ENCODE results near the gene SYPL2. TPM values are rescaled to one million over a fixed set of nuclear protein-coding genes. Genes with fewer than 3 reads are reported as not detected.

Gene SYPL2
- polyA plus RNA-seq, 6 donors from 2014 or later: not detected

GRCh38 chr1:109488201-109488600, 21.9 kb downstream of the SYPL2 start:
- peaks cover 28 to 34% (median 30%) of the 10 kb centered on the region in 3 donors for H3K4me1 Mint-ChIP-seq
- no peaks in the 10 kb centered on the region for H3K9me3 Mint-ChIP-seq
- H3K27me3 Mint-ChIP-seq: no peaks in the 10 kb centered on the region
- peak overlapping the region in 1 of 6 donors; percentile 41 for H3K27ac Mint-ChIP-seq
- ATAC-seq (ENCODE audit: low read depth in 2 of 2) (no peak), DNase-seq (no peak)
- H3K4me3 Mint-ChIP-seq: no peak overlapping the region
- H3K36me3 Mint-ChIP-seq: no peaks in the 10 kb centered on the region

GRCh38 chr1:109488696-109489095, 22.4 kb downstream of the SYPL2 start:
- Mint-ChIP-seq H3K9me3 (no peaks in the 10 kb centered on the region), H3K27me3 (no peaks in the 10 kb centered on the region), H3K27ac (no peak overlapping the region), H3K4me1 (peaks cover 24 to 30% (median 26%) of the 10 kb centered on the region in 3 donors), H3K4me3 (no peak overlapping the region), H3K36me3 (no peaks in the 10 kb centered on the region)
- ATAC-seq (ENCODE audit: low read depth in 2 of 2): no peak
- no peak for DNase-seq

- Mint-ChIP-seq H3K4me3 (peak overlapping the region in 1 of 8 donors; percentile 86), H3K27ac (peak overlapping the region in 2 of 6 donors; percentile 49 to 69)
- peak; percentile 15 to 32 for ATAC-seq (ENCODE audit: low read depth in 2 of 2)
Observed at GRCh38 chr1:109490029-109490933, 23.9 kb downstream of the SYPL2 start.

GRCh38 chr1:109490934-109491302, 24.6 kb downstream of the SYPL2 start:
- peak overlapping the region in 1 of 6 donors; percentile 49 for H3K27ac Mint-ChIP-seq
- peaks cover 0 to under 1% of the 10 kb centered on the region in 2 donors for H3K36me3 Mint-ChIP-seq
- H3K4me3 Mint-ChIP-seq: peak overlapping the region in 1 of 8 donors; percentile 86

More at GRCh38 chr1:109490029-109490933, 23.9 kb downstream of the SYPL2 start:
- H3K27me3 Mint-ChIP-seq: no peaks in the 10 kb centered on the region
- peaks cover 23 to 31% (median 25%) of the 10 kb centered on the region in 3 donors for H3K4me1 Mint-ChIP-seq
- no peaks in the 10 kb centered on the region for H3K36me3 Mint-ChIP-seq
- DNase-seq: peak; percentile 60
- H3K9me3 Mint-ChIP-seq: no peaks in the 10 kb centered on the region

GRCh38 chr1:109491372-109491771, 25.0 kb downstream of the SYPL2 start:
- DNase-seq: no peak
- Mint-ChIP-seq H3K27ac (no peak overlapping the region), H3K4me3 (no peak overlapping the region), H3K36me3 (peaks cover 4 to 5% of the 10 kb centered on the region in 2 donors), H3K9me3 (no peaks in the 10 kb centered on the region), H3K27me3 (no peaks in the 10 kb centered on the region), H3K4me1 (peaks cover 24 to 38% (median 32%) of the 10 kb centered on the region in 3 donors)
- no peak for ATAC-seq (ENCODE audit: low read depth in 2 of 2)

More at GRCh38 chr1:109490934-109491302, 24.6 kb downstream of the SYPL2 start:
- ATAC-seq (ENCODE audit: low read depth in 2 of 2) (no peak), DNase-seq (no peak)
- no peaks in the 10 kb centered on the region for H3K9me3 Mint-ChIP-seq
- peaks cover 25 to 35% (median 28%) of the 10 kb centered on the region in 3 donors for H3K4me1 Mint-ChIP-seq
- no peaks in the 10 kb centered on the region for H3K27me3 Mint-ChIP-seq

- no peaks in the 10 kb centered on the region for H3K9me3 Mint-ChIP-seq
- DNase-seq (no peak), ATAC-seq (ENCODE audit: low read depth in 2 of 2) (no peak)
- H3K36me3 Mint-ChIP-seq: peaks cover 5 to 7% of the 10 kb centered on the region in 2 donors
- H3K4me3 Mint-ChIP-seq: peak overlapping the region in 7 of 8 donors; percentile 12 to 98 (median 40)
- H3K4me1 Mint-ChIP-seq: peaks cover 23 to 45% (median 38%) of the 10 kb centered on the region in 3 donors
- no peak overlapping the region for H3K27ac Mint-ChIP-seq
- H3K27me3 Mint-ChIP-seq: no peaks in the 10 kb centered on the region
Observed at GRCh38 chr1:109492779-109493178, 26.4 kb downstream of the SYPL2 start.

GRCh38 chr1:109493227-109493626, 26.9 kb downstream of the SYPL2 start:
- Mint-ChIP-seq H3K27ac (no peak overlapping the region), H3K4me1 (peaks cover 23 to 45% (median 40%) of the 10 kb centered on the region in 3 donors), H3K36me3 (peaks cover 5 to 7% of the 10 kb centered on the region in 2 donors), H3K9me3 (no peaks in the 10 kb centered on the region), H3K27me3 (no peaks in the 10 kb centered on the region), H3K4me3 (peak overlapping the region in 7 of 8 donors; percentile 94 to 98 (median 98))
- no peak for DNase-seq
- ATAC-seq (ENCODE audit: low read depth in 2 of 2): no peak

GRCh38 chr1:109493805-109494539, 27.6 kb downstream of the SYPL2 start, which contains the start of gene CYB561D1:
CYB561D1 (plus strand) TSS chr1:109494094; CDS start chr1:109494140, 46 bp downstream.
- peak within 1 kb of the TSS; percentile 94 to 98 (median 98) for H3K4me3 Mint-ChIP-seq
- DNase-seq: peak; percentile 93
- ATAC-seq (ENCODE audit: low read depth in 2 of 2): peak; percentile 87 to 88
- peaks cover 27 to 45% (median 44%) of the 10 kb centered on the region in 3 donors for H3K4me1 Mint-ChIP-seq
- H3K36me3 Mint-ChIP-seq: peaks cover 5 to 7% of the 10 kb centered on the region in 2 donors
- H3K27ac Mint-ChIP-seq: peak within 1 kb of the TSS; percentile 85 to 97 (median 94)
- H3K9me3 Mint-ChIP-seq: no peaks in the 10 kb centered on the region
- H3K27me3 Mint-ChIP-seq: no peaks in the 10 kb centered on the region

- DNase-seq (no peak), ATAC-seq (ENCODE audit: low read depth in 2 of 2) (no peak)
- Mint-ChIP-seq H3K9me3 (no peaks in the 10 kb centered on the region), H3K27me3 (no peaks in the 10 kb centered on the region), H3K4me3 (peak overlapping the region in 7 of 8 donors; percentile 59 to 98 (median 97)), H3K36me3 (peaks cover 5 to 7% of the 10 kb centered on the region in 2 donors), H3K27ac (peak overlapping the region in 1 of 6 donors; percentile 23), H3K4me1 (peaks cover 27 to 56% (median 49%) of the 10 kb centered on the region in 3 donors)
Observed at GRCh38 chr1:109495738-109496137, 29.4 kb downstream of the SYPL2 start.

GRCh38 chr1:109497449-109498160, 31.3 kb downstream of the SYPL2 start:
- DNase-seq: no peak
- H3K4me3 Mint-ChIP-seq: peak overlapping the region in 1 of 8 donors; percentile 44

GRCh38 chr1:109498161-109498801, 31.9 kb downstream of the SYPL2 start:
- no peaks in the 10 kb centered on the region for H3K9me3 Mint-ChIP-seq
- ATAC-seq (ENCODE audit: low read depth in 2 of 2): no peak
- DNase-seq: no peak
- H3K27ac Mint-ChIP-seq: peak overlapping the region in 3 of 6 donors; percentile 18 to 90 (median 54)
- no peaks in the 10 kb centered on the region for H3K27me3 Mint-ChIP-seq
- H3K4me1 Mint-ChIP-seq: peaks cover 34 to 71% (median 66%) of the 10 kb centered on the region in 3 donors
- peak overlapping the region in 1 of 8 donors; percentile 72 for H3K4me3 Mint-ChIP-seq
- peaks cover 5 to 7% of the 10 kb centered on the region in 2 donors for H3K36me3 Mint-ChIP-seq

More at GRCh38 chr1:109497449-109498160, 31.3 kb downstream of the SYPL2 start:
- H3K4me1 Mint-ChIP-seq: peaks cover 30 to 66% (median 64%) of the 10 kb centered on the region in 3 donors
- H3K27ac Mint-ChIP-seq: no peak overlapping the region
- ATAC-seq (ENCODE audit: low read depth in 2 of 2): no peak
- H3K27me3 Mint-ChIP-seq: no peaks in the 10 kb centered on the region
- no peaks in the 10 kb centered on the region for H3K9me3 Mint-ChIP-seq
- peaks cover 5 to 7% of the 10 kb centered on the region in 2 donors for H3K36me3 Mint-ChIP-seq

GRCh38 chr1:109499081-109499480, 32.7 kb downstream of the SYPL2 start:
- Mint-ChIP-seq H3K4me3 (no peak overlapping the region), H3K27me3 (no peaks in the 10 kb centered on the region), H3K36me3 (peaks cover 5 to 7% of the 10 kb centered on the region in 2 donors), H3K9me3 (no peaks in the 10 kb centered on the region), H3K27ac (no peak overlapping the region), H3K4me1 (peaks cover 33 to 71% (median 63%) of the 10 kb centered on the region in 3 donors)
- DNase-seq (no peak), ATAC-seq (ENCODE audit: low read depth in 2 of 2) (no peak)

Data from naive B cell (primary cell).